HTERT RPE-1 (cell line): Measurements from ENCODE around the gene NXNL1.

ENCODE experiments used
- in situ Hi-C: fragments of 300-500 bp; cut with MboI; formaldehyde crosslinking; loops from 4 replicates; pipeline ENCODE4 v1.14.3; 2020; ENCODE audit warnings: low sequenced_read_pairs

NXNL1 gene

DNA sequence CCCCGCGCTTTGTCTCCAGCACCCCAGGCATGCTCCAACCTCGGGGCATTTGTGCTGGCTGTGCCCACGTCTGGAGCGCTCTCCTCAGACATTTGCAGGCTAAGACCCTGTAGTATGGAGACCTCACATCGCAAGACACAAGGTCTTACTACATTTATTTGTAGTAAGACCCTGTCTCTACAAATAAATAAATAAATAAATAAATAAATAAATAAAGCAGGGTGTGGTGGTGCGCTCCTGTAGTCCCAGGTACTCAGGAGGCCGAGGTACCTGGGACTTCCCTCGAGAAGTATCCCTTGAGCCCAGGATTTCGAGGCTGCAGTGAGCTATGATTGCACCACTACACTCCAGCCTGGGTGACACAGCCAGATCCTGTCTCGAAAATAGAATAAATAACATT, 4.6 kb downstream of the NXNL1 start:
- in situ Hi-C loops, result no loop called here

DNA sequence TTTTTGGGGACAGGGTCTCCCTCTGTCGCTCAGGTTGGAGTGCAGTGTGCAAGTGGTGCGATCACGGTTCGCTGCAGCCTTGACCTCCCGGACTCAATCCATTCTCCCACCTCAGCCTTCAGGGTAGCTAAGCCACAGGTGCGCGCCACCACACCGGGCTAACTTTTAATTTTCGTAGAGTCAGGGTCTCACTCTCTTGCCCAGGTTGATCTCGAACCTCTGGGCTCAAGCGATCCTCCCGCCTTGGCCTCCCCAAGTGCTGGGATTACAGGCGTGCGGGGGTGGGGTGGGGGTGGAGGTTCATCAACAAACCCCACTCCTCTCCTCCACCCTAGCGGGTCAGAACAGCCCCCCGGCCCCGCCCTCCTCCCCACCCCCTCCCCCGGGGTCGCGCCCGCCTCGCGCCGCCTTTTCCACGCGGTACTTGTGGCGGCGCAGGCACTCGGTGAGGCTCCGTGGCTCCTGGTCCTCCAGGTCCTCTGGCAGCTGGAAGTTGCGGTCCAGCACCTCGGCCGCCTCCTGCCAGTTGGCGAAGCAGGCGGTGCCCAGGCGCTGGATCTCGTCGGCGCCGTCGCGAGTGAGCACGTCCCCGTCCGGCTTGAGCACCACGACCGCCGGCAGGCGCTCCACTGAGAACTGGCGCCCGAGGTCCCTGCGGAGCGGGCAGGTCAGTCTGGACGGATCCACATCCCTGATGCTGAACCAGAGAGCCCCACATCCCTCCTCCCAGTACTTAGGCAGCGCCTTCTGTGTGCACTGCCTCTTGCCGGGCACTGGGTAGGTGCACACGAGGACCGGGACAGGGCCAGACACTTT, 5.2 kb downstream of the NXNL1 start:
- in situ Hi-C loops, result no loop called here

DNA sequence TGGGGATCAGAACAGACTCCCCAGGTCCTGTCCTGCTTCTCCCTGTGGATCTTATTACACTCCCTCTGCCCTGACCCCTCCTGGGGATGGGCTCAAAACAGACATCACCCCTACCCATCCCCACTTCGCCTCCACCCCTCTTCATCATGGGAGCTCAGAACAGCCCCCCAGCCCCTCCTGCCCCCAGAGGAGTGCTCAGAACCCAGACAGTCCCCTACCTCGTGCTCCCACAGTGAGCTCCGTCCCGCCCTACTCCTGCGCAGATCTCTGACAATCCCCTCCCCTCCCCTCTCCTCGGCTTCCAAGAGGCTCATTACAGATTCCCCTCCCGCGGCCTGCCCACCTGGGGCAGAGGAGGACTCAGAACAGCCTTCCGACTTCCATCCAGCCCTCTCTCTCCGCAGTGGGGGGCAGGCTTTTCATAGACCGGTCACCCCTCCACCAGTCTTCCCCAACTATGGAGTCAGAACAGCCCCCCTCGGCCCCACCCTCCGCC, 6.1 kb downstream of the NXNL1 start:
- in situ Hi-C loops, result no loop called here

DNA sequence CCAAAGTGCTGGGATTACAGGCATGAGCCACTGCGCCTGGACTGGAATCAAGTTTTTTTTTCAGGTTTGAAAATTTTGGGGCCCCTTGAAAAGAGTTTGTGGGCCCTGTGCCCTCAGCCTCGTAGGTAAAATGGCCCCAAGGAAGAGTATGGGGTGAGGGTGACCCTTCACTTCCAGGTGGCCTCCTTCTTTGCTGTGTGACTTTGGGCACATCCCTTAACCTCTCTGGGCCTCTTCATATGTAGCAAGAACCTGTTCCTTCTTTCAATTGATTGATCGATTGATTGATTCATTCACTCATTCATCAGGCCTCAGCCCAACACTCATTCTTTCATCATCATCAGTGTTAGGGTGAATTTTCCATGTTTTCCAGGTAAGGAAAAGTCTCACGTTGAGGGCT, 8.9 kb downstream of the NXNL1 start:
- in situ Hi-C loops, result no loop called here

DNA sequence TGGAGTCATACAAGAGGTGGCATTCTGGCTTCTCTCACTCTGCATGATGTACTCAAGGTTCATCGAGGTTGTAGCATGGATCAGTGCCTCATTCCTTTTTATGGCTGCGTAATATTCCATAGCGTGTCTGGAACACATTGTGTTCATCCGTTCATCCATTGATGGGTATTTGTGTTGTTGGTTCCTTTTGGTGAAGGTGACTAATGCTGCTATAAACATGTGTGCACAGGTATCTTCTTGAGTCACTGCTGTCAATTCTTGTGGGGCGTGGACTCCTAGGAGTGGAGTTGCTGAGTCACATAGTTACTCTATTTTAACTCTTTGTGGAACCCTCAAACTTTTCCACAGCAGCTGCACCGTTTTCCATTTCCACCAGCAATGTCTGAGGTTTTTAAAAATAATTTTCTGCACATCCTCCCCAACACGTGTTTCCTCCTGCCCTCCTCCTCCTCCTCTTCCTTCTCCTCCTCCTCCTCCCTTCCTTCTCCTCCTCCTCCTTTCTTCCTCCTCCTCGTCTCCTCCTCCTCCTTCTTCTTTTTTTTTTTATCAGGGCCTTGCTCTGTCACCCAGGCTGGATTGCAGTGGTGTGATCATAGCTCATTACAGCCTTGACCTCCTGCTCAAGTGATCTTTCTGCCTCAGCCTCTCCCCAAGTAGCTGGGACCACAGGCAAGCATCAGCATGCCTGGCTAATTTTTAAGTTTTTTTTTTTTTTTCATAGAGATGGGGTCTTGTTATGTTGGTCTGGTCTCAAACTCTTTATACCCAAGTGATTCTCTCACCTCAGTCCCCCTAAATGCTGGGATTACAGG, 10.3 kb downstream of the NXNL1 start:
- in situ Hi-C loops, result no loop called here

DNA sequence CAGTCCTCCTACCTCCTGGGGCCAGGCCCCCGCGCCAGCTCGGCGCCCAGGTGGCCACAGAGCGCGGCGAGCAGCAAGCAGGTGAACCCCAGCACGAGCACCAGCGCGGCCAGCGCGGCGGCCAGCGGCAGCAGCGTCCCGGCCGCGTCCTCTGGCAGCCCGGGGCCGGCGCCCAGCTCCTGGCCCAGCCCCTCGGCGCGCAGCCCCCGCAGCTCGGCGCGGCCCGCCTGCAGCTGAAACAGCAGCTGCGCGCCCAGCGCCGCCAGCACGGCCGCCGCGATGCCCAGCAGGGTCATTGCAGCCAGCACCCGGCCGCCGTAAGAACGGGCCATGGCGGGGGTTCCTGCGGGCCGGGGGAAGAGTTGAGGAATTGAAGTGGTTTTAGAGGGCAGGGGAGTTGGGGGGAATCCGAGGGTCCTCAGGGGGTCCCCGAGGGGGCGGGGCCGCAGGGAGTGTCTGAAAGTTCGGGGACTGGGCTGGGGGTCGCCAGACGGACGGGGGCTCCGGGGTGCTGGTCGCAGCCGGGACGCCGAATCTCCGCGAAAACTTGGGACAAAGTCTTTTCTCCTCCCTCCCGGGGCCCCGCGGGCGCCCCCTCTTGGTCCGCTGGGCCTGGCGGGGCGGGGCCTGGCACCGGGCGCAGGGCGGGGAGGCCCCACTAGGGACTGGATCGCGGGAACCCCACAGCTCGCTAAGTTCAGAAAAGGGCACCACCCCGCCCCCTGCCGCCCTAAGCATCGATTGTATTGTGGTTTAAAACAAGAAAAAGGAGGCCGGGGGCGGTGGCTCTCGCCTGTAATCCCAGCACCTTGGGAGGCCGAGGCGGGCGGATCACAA, 12.4 kb downstream of the NXNL1 start, which contains the start of gene TMEM221:
Gene TMEM221, minus strand, starts transcription at position 538 of the 837 bp plus-strand sequence. Its CDS starts 206 bp downstream, at position 332.
- in situ Hi-C loops, result no loop called here

DNA sequence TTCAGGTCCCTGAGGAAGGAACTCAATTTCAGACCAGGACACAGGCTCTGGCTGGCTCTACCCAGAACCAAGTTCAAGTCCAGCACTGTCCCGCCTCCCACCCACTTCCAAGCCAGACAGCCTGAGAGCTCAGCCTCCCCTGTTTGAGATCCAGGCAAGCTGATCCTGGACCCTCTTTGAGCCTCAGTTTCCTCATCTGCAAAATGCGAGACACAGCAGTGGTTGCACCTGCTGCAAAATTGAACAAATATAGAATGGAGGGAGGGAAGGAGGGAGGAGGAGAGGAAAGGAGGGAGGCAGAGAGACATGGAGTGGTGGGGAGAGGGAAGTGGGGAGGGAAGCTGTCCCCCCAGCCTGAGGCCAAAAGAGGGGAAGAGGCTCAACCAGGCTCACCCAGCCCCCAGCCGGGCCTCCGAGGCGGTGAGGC, 13.0 kb downstream of the NXNL1 start:
- in situ Hi-C loops, result no loop called here

DNA sequence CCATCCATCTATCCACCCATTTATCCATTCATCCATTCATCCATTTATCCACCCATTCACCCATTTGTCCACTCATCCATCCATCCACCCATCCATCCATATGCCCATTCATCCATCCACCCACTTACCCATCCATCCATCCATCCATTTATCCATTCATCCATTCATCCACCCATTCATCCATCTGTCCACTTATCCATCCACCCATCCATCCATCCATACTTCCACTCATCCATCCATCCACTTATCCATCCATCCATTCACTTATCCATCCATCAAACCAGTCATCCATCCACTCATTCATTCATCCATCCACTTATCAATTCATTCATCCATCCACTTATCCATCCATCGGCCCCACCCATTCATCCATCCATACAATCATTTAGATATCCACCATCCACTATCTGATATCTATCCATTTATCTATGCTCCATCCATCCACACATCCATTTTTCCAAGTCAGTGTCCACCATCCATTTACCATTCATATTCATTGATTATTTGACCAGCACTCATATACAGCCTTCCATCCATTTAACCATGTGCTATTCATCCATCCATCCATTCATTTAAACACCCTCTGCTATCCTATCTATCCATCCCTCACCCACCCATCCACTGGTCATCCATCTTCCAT, 15.1 kb downstream of the NXNL1 start:
- in situ Hi-C loops, result no loop called here

DNA sequence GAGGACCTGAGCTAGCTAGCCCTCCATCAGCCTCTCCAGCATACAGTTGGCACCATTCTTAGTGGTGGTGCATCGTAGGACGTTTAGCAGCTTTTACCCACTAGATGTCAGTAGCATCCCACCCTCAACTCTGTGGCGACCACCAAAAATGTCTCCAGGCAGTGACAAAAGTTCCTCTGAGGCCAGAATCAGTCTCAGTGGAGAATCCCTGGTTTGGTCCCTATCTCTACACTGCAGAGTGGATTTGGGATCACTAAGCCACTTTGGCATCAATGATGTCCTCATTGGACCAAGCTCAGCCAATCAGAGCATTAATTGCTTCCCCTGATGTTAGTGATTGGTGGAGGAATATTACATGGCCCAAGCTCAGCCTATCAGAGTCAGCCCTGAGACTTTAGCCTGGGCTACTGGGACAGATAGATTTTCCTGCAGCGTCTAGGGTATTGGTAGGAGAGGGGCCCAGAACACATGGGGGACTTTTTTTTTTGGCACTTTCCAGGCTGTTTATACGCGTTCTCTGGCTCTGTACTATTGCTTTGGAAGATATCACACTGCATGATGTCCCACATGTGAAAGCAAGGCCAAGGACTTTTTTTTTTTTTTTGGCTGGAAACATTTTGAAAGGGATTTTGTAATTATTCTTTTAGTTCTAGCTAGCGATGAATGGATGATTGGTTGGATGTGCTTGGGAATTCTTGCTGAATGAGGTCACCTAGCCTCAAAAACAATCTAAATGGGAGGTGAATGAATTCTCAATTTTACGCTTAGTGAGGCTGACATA, 19.3 kb downstream of the NXNL1 start:
- in situ Hi-C loops, result no loop called here

DNA sequence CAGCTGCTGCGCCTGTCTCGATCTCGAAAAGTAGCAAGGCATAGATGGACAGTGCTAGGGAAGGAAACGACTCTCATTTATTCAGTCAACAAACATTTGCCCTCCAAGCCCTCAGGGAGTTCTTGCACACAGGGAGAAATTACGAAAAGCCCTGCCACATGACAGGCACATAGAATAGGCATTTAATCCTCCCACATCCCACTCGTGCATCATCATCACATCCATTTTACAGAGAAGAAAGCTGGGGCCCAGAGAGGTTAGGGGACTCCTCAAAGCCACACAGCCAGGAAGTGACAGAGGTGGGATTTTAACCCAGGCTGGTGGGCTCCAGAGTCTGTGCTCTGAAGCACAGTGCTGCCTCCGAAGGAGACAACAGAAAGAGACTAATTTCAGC, 23.9 kb downstream of the NXNL1 start:
- in situ Hi-C loops, result no loop called here

DNA sequence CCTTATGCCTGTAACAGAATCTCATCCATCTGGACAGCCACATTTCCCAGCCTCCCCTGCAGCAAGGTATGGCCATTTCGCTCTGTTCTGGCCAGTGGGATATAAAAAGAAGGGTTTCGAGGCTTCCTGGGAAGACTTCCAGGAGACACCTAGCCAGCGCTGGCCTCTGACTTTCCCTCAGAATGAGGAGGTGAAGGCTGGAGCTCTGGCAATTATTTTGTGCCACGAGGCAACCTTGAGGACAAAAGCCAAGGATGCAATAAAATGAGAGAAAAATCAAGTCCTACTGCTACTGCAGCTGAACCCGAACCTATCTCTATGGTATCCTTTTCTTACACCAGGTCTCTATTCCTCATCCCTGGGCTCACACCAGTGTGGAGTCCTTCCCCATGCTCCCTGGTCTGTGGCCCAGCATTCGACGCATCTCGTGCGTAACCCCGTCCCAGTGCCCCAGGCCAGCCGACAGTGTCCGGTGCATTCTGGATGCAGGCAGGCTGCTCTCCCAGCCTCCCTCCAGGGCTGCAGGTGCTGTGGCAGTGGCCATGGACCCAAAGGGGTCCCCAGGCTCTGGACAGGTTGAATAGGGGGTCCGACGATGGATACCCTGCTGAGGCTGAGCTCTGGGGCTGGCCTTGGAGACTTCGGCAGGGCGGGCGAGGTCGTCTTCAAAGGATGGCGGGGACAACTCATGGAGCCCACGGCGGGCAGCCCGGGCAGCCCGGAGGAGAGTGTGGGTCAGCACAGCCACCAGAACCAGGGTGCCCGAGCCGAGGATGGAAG, 24.4 kb downstream of the NXNL1 start:
- in situ Hi-C loops, result no loop called here

DNA sequence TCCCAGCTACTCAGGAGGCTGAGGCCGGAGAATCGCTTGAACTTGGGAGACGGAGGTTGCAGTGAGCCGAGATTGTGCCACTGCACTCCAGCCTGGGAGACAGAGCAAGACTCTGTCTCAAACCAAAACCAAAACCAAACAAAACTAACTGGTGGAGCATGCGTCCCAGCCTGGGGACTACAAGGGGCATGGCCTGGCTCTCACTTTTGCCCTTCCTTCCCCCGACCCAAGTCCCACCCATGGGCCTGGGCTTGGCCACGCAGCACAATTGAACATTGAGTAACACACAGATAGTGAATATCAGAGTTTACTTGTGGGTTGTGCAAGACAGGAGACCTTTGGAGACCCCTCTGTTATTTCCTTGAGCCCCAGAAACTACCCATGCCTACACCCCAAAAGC, 25.5 kb downstream of the NXNL1 start:
- in situ Hi-C loops, result no loop called here

DNA sequence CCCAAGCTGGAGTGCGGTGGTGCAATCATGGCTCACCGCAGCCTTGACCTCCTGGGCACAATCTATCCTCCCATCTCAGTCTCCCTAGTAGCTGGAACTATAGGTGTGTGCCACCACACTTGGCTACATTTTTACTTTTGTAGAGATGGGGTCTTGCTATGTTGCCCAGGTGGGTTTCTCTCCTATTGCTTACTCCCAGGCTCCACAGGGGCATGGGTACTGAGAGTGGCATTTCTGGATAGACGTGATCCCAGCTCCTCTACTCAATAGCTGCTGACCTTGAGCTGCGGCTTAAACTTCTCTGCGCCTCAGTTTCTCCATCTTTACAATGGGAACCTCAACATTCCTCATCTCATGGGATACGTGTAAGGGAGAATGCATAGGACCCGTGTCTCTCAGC, 29.3 kb downstream of the NXNL1 start:
- in situ Hi-C loops, result no loop called here

DNA sequence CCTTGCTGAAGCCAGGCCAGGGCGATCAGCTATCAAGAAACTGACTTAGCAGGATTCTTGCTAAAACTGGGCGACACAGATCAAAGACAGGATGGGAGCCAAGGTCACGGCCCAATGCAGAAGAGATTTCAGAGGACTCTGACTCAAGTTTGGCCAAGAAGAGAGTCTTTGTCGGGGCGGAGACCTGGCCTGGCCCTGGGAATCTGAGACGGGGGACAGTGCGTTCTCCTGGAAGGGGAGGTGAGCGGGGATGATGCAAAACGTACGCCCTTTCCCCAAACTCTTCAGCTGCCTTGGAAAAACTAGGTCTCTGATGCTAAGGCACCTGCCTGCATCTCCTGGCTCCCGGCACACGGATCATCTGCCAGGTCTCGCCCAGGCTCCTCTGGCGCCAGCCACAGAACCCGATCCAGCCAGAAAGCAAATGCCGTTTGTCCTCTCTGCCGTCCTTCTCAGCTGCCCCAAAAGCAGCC, 31.0 kb downstream of the NXNL1 start:
- in situ Hi-C loops, result no loop called here

DNA sequence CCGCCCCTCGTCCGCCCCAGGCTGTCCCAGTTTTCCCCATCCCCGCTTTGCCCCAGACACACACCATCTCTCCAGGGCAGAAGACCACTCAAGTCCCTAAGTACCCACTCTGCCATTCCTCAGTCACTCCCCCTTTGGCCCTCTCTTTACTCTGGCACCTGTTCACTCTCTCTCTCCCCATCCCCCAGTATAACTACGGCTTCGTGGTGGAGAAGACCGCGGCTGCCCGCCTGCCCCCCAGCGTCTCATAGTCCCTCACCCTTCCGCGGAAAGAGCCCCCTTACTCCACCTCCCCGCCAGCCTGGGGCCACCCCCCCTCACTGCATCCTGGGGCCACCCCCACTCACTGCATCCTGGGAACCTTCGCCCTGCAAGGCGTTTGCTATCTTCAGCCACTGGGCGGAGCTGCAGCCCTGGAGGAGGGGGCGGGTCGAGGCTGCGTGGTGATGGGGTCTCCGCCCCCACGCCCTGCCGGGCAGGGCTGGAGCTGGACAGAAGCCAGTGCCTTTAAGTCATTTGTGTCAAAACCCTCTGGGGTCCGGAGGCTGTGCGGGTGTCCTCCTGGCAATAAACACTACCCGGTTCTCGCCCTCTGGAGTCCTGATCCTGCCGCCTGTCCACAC, 35.9 kb downstream of the NXNL1 start:
- in situ Hi-C loops, result no loop called here

DNA sequence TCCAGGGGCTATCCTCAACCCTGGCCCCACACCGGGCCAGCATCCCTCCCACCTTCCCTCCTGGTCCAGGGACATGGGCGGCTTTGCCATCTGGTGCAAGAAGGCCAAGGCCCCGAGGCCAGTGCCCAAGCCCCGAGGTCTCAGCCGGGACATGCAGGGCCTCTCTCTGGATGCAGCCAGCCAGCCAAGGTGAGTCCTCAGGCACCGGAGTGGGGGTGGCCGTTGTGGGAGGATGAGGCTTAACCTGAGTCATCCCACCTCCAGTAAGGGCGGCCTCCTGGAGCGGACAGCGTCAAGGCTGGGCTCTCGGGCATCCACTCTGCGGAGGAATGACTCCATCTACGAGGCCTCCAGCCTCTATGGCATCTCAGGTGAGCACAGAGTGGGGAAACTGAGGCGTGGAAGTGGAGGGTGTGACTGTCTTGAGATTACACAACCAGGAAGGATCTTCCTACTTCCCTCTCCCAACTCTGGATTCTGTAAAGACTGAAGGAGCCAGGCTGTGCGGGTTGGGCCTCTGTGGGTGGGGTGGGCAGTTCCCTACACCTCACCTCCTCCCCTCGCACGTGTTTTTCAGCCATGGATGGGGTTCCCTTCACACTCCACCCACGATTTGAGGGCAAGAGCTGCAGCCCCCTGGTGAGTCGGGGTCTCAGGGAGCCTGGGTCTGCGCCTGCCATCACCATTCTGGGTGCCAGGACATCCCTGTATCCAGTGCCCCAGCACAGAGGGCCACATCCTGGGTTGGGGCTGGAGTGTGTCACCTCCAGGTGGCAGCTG, 37.1 kb downstream of the NXNL1 start:
- in situ Hi-C loops, result no loop called here

DNA sequence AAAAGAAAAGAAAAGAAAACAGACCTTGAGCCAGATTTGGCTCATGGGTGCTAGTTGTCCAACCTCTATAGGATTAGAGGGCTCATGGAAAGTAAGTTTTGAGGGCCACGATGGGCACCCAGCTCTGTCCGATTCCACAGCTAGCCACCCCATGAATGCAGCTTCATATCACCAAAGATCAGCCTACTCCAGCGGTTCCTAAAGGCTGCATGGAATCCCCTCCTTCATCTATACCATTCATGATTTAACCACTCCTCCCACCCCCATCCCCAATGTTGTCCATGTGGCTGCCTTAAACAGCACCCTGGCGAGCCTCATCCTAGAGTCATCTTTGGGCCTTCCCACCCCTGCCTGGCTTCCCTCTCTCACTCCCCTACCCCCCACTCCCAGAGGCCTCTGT, 38.8 kb downstream of the NXNL1 start:
- in situ Hi-C loops, result no loop called here

DNA sequence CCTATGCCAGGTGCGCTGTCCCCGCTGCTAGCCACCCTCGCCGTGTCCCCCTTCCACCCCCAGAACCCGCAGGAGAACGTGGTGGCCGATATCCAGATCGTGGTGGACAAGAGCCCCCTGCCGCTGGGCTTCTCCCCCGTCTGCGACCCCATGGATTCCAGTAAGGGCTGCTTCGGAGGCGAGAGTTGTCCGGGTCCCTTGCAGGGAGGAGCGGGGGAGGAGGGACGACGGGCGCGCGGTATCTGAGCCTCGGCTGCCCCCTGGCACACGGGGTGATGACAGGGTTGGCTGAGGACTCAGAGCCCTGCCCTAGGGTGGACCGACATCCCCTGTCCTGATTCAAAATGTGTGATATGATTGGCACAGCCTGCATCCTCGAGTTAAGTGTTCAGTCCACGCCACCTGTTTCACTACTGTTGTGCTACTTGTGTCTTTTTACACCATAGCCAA, 40.2 kb downstream of the NXNL1 start:
- in situ Hi-C loops, result no loop called here
